Measurements from ENCODE around the gene PSMC6. TPM values are rescaled to one million over a fixed set of nuclear protein-coding genes. Genes with fewer than 3 reads are reported as not detected.

PSMC6 gene
- total and polyA plus RNA-seq, 2 of the 13 experiments (the other 11 are each of a cell fraction or from before 2014, with no cell fraction given): 90.0 to 210 TPM

DNA sequence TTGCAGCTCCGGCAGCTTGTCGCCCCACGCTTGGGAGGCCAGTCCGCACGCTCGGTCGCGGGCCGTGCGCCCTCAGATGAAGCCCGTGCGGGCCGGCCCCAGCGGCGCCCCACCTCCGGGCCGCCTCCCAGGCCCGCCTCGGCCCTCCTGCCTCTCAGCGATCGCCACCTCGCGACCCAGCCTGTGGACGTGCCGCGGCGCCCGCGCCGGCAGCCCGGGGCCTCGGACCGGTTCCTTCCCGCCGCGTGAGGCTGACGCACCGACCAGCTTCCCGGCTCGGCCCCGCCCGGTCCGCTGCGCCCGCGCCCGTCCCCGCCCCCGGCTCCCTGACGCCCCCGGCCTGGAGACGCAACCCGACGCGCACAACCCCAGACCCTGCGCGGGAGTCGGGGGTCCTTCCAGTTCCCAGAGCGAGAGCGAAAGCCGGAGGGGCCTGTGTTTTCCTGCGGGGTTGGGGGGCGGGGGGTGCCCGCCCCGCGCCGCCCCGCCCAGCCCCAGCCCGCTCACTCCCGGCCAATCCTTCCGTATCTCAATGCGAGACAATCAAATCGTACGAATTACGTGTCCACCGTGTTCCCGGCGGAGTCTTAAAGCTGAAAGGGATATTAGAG is 11.4 kb upstream of the PSMC6 start, which contains the start of gene ERO1A (continued):
- peak; percentile 27; the same call in 1 of the 2 replicates for TF ChIP-seq SAFB2 (CRISPR knock-in tag; IDR thresholded peaks at IDR 0.05; ENCODE audit: borderline replicate concordance, low read depth)
- peak; percentile 55; the same call in 1 of the 2 replicates for TF ChIP-seq GABPB1 (CRISPR knock-in tag; IDR thresholded peaks at IDR 0.05)
- no peak for TF ChIP-seq SRF (IDR thresholded peaks at IDR 0.05; ENCODE audit: low read depth, low read length)
- 0 out of 2 replicates have a peak, but pooled peaks have one; percentile 20 for TF ChIP-seq MTF2 (CRISPR knock-in tag; IDR thresholded peaks at IDR 0.05; ENCODE audit: borderline replicate concordance)
- TF ChIP-seq, protein P1, sequence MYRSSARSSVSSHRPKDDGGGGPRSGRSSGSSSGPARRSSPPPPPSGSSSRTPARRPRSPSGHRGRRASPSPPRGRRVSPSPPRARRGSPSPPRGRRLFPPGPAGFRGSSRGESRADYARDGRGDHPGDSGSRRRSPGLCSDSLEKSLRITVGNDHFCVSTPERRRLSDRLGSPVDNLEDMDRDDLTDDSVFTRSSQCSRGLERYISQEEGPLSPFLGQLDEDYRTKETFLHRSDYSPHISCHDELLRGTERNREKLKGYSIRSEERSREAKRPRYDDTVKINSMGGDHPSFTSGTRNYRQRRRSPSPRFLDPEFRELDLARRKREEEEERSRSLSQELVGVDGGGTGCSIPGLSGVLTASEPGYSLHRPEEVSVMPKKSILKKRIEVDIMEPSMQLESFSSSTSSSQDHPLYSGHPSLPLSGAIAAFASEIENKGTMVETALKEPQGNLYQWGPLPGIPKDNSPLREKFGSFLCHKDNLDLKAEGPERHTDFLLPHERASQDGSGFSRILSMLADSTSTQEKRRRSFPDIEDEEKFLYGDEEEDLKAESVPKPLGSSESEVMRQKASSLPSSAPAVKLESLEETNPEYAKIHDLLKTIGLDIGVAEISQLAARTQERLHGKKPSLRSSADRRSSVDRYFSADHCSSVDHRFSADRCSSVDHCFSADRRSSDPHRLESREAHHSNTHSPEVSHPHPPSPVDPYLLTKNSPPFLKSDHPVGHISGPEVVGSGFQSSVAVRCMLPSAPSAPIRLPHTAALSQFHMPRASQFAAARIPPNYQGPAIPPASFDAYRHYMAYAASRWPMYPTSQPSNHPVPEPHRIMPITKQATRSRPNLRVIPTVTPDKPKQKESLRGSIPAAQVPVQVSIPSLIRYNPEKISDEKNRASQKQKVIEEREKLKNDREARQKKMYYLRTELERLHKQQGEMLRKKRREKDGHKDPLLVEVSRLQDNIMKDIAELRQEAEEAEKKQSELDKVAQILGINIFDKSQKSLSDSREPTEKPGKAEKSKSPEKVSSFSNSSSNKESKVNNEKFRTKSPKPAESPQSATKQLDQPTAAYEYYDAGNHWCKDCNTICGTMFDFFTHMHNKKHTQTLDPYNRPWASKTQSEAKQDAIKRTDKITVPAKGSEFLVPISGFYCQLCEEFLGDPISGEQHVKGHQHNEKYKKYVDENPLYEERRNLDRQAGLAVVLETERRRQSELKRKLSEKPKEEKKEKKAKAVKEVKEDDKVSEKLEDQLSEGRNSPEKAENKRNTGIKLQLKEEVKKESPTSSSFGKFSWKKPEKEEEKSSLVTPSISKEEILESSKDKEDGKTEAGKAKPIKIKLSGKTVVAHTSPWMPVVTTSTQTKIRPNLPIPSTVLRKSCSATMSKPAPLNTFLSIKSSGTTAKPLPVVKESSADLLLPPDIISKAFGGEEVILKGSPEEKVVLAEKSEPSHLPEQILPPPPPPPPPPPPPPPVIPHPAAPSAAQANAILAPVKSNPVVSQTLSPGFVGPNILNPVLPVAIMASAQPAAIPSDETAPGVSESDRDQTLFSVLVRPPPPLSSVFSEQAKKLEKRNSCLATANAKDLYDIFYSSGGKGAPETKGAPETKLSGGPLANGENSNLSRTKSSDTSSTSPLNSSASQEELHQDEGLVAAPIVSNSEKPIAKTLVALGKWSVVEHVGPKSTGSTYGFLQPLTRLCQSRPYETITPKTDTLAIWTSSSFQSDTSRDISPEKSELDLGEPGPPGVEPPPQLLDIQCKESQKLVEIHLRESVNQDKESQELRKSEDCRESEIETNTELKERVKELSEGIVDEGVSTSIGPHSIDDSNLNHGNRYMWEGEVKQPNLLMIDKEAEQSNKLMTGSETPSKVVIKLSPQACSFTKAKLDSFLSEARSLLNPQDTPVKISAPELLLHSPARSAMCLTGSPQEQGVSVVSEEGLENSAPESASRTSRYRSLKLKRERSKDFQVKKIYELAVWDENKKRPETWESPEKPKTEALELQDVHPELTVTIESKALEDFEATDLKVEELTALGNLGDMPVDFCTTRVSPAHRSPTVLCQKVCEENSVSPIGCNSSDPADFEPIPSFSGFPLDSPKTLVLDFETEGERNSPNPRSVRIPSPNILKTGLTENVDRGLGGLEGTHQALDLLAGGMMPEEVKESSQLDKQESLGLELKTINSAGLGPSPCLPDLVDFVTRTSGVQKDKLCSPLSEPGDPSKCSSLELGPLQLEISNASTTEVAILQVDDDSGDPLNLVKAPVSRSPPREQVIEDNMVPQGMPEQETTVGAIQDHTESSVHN (CRISPR knock-in tag; IDR thresholded peaks at IDR 0.05): 0 out of 2 replicates have a peak, but pooled peaks have one; percentile 4
- TF ChIP-seq, protein P2, sequence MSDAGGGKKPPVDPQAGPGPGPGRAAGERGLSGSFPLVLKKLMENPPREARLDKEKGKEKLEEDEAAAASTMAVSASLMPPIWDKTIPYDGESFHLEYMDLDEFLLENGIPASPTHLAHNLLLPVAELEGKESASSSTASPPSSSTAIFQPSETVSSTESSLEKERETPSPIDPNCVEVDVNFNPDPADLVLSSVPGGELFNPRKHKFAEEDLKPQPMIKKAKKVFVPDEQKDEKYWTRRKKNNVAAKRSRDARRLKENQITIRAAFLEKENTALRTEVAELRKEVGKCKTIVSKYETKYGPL (CRISPR knock-in tag; IDR thresholded peaks at IDR 0.05): 0 out of 2 replicates have a peak, but pooled peaks have one; percentile 49
- TF ChIP-seq GLI4 (CRISPR knock-in tag; IDR thresholded peaks at IDR 0.05; ENCODE audit: borderline replicate concordance): 0 out of 2 replicates have a peak, but pooled peaks have one; percentile 19
- TF ChIP-seq RBFOX2 (IDR thresholded peaks at IDR 0.05; ENCODE audit: low read depth, low read length): peak; percentile 82
- TF ChIP-seq ZNF7 (CRISPR knock-in tag; IDR thresholded peaks at IDR 0.05): no peak
- peak; percentile 92 for TF ChIP-seq ZBTB2 (CRISPR knock-in tag; IDR thresholded peaks at IDR 0.05; ENCODE audit: low read depth)
- TF ChIP-seq SOX5 (CRISPR knock-in tag; IDR thresholded peaks at IDR 0.05; ENCODE audit: borderline replicate concordance): 0 out of 2 replicates have a peak, but pooled peaks have one; percentile 11
- 0 out of 2 replicates have a peak, but pooled peaks have one; percentile 2 for TF ChIP-seq ZIK1 (CRISPR knock-in tag; IDR thresholded peaks at IDR 0.05; ENCODE audit: borderline replicate concordance, low read depth)
- TF ChIP-seq NFKB2 (CRISPR knock-in tag; IDR thresholded peaks at IDR 0.05; ENCODE audit: borderline replicate concordance): no peak; the same call in 1 of the 2 replicates
- peak; percentile 38; the same call in 1 of the 2 replicates for TF ChIP-seq ZNF776 (CRISPR knock-in tag; IDR thresholded peaks at IDR 0.05)
- TF ChIP-seq PLSCR1 (CRISPR knock-in tag; IDR thresholded peaks at IDR 0.05; ENCODE audit: borderline replicate concordance): no peak
- 0 out of 2 replicates have a peak, but pooled peaks have one; percentile 5 for TF ChIP-seq GATAD1 (CRISPR knock-in tag; IDR thresholded peaks at IDR 0.05)
- peak; percentile 79; the same call in 1 of the 2 replicates for TF ChIP-seq ZNF138 (CRISPR knock-in tag; IDR thresholded peaks at IDR 0.05; ENCODE audit: low read depth)
- TF ChIP-seq MED1 (CRISPR knock-in tag; IDR thresholded peaks at IDR 0.05): peak; percentile 63

All from HepG2 (cell line).